GM18526 (cell line): ENCODE data around the gene CDKAL1.

Source experiments
- POLR2A ChIP-seq: IDR thresholded peaks from 3 replicates; pipeline ENCODE4 v1.6.1; 2011; ENCODE audit not compliant: insufficient read length; ENCODE audit errors: extremely low read depth

CDKAL1 gene

GRCh38 chr6:20706238-20706938, 172.1 kb downstream of the CDKAL1 start:
- TF ChIP-seq POLR2A, result no peak

DNA sequence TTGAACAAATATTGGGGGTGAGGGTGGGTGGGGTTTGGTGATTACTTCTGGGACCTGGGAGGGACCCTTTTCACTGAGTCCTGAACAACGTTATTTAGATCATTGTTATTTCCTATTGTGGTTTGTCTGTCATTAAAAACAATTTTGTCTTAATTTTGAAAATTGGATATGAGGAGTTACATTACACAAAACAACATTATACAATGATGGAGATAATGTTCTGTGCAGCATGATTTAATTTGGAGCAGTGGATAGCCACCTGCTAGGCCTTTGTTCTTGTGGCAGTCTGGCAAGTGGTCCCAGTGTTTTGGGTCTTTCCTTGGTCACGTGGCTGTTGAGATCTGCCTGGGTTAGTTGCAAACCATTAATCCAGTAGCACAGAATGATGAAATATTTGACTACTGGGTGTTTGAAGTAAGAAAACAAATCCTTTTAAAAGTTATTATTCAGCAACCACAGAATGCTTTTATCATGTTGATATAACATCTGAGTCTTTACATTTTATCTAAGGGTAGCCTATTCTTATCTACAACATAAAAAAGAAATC, 172.8 kb downstream of the CDKAL1 start:
- TF ChIP-seq POLR2A, result no peak

GRCh38 chr6:20707870-20708269, 173.6 kb downstream of the CDKAL1 start:
- no peak for TF ChIP-seq POLR2A

- no peak for TF ChIP-seq POLR2A
These were observed 174.3 kb downstream of the CDKAL1 start for GRCh38 chr6:20708367-20709124.

DNA sequence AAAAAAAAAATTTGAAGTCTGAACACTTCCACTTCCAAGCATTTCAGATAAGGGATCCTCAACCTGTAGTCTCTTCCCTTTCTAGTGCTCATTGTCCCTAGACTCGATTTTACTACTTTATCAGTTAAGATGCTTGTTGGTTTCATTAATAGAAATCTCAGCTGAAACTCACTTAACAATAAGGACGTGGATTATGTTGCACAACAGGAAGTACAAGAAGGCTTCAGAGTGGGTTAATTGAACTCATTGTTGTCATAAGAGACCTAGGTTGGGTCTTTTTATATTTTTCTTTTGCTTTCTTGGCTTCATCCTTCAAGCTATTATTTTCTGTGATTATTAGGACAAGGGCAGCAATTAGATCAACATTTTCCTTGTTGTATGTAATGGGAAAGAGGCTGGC, 175.2 kb downstream of the CDKAL1 start:
- TF ChIP-seq POLR2A, result no peak

- no peak for TF ChIP-seq POLR2A
These were observed 176.1 kb downstream of the CDKAL1 start for GRCh38 chr6:20710341-20710740.

GRCh38 chr6:20711518-20711917, 177.3 kb downstream of the CDKAL1 start:
- TF ChIP-seq POLR2A, result no peak

GRCh38 chr6:20712011-20712410, 177.8 kb downstream of the CDKAL1 start:
- TF ChIP-seq POLR2A, result no peak

DNA sequence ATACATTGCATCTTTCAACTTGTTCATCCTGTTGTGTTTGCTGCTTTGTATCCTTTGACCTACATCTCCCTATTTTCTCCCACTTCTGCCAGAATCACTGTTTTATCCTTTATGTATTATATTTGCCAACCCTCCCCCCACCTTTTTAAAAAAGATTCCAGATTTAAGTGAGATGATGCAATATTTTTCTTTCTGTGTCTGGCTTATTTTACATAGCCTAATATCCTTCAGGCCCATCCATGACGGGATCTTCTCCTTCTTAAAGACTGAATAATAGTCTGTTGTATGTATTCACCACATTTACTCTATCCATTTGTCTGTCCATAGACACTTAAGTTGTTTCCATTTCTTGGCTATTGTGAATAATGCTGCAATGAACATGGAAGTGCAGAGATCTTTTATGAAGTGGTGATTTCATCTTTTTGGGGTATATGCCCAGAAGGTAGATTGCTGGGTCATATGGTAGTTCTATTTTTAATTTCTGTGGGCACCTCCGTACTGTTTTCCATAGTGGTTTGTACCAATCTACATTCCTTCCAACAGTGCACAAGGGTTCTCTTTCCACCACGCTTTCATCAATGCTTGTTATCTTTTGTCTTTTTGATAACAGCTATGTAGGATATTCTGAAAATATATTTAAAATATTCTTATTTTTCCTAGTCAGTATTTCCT, 181.0 kb downstream of the CDKAL1 start:
- no peak for TF ChIP-seq POLR2A

GRCh38 chr6:20716865-20717264, 182.6 kb downstream of the CDKAL1 start:
- no peak for TF ChIP-seq POLR2A

GRCh38 chr6:20717743-20718142, 183.5 kb downstream of the CDKAL1 start:
- TF ChIP-seq POLR2A, result no peak

- TF ChIP-seq POLR2A, result no peak
These were observed 184.7 kb downstream of the CDKAL1 start for GRCh38 chr6:20718705-20719653.

GRCh38 chr6:20719980-20720379, 185.7 kb downstream of the CDKAL1 start:
- no peak for TF ChIP-seq POLR2A

DNA sequence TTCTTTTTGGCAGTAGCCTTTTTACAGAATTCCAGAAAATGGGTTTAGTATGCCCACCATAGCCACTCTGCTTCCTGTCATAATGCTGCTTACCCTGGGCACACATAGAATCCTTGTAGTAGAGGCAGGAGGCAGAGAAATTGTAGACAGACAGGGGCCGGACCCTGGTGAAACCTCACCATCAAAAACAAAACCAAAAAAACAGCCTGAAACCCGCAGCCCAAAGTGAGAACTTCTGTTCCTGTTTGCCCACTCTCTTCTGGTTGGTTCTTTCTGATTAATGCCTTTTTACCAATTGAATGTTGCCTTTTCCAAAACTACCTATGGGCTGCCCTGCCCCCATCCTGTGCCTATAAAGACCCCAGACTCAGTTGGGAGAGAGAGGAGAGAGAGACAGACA, 188.2 kb downstream of the CDKAL1 start:
- TF ChIP-seq POLR2A, result no peak

DNA sequence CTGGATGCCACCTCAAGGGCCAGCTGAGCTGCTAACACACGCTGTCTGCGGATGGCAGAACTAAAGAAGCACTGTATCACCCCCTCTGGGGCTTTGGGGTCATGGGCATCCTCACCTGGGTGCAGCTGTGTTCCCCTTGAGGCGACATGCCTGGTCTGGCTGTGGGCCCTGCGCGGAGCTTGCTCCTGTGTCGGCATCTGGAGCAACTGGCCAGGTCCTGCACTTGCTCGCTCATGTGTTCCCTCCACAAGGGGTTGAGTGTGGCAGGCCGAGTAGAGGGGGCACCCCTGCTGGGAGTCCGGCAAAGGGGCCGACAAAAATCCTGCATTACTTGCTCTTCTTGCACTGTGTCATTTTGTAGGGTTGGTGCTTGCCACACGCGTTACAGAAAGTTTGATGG, 189.0 kb downstream of the CDKAL1 start:
- no peak for TF ChIP-seq POLR2A
